PC-9 (cell line): ENCODE results near the gene RNF220. TPM values are rescaled to one million over a fixed set of nuclear protein-coding genes. Genes with fewer than 3 reads are reported as not detected.

Experiments used
- BruUV-seq: library from RNA; stranded (reverse); fragments of 400-500 nt; replicated peaks from 2 replicates; lab custom pipeline; 2021; lab: Mats Ljungman, UMichigan
- CTCF ChIA-PET: fragments of 300-600 bp; sonication (Branson Sonifier 250); formaldehyde crosslinking; loops from one replicate; lab custom pipeline; 2022; ENCODE audit warnings: antibody characterized with exemption; lab: Charles Lee
- POLR2A ChIA-PET: fragments of 300-600 bp; sonication (Branson Sonifier 250); formaldehyde crosslinking; loops from one replicate; lab custom pipeline; 2022; ENCODE audit warnings: antibody characterized with exemption; ENCODE audit not compliant: unreplicated experiment; lab: Charles Lee
- DNase-seq, 2 experiments: peaks; one replicate each; pipeline versions ENCODE4 v3.0.0 to v3.0.0-alpha.2; 2015 to 2022; ENCODE audit warnings: mixed read lengths in 1 of 2
- H2AFZ ChIP-seq: fragments of 200-600 bp; sonication (generic); 2 replicates; pipeline ENCODE4 v1.8.1; 2017; ENCODE audit warnings: antibody characterized with exemption
- H3F3A ChIP-seq: fragments of 200-600 bp; sonication (generic); 2 replicates; pipeline ENCODE4 v1.8.1; 2017; ENCODE audit warnings: antibody characterized with exemption, mild to moderate bottlenecking, low read depth; ENCODE audit not compliant: insufficient read depth
- H3K27ac ChIP-seq: fragments of 200-600 bp; sonication (generic); 2 replicates; pipeline ENCODE4 v1.6.1; 2016; ENCODE audit warnings: mixed run types
- H3K27me3 ChIP-seq: fragments of 200-600 bp; sonication (generic); 2 replicates; pipeline ENCODE4 v1.6.1; 2016; ENCODE audit warnings: low read depth, mixed run types; ENCODE audit not compliant: insufficient read depth
- H3K36me3 ChIP-seq: fragments of 200-600 bp; sonication (generic); 2 replicates; pipeline ENCODE4 v1.6.1; 2016; ENCODE audit warnings: low read depth, mixed run types
- H3K4me1 ChIP-seq: fragments of 200-600 bp; sonication (generic); replicated peaks from 2 replicates; pipeline ENCODE4 v1.6.1; 2016; ENCODE audit warnings: mixed run types; ENCODE audit not compliant: insufficient read depth
- H3K4me2 ChIP-seq: fragments of 200-600 bp; sonication (generic); 2 replicates; pipeline ENCODE4 v1.6.1; 2017; ENCODE audit warnings: mixed run types
- H3K4me3 ChIP-seq: fragments of 200-600 bp; sonication (generic); 2 replicates; pipeline ENCODE4 v1.6.1; 2016; ENCODE audit warnings: mixed run types
- H3K79me2 ChIP-seq: fragments of 200-600 bp; sonication (generic); 2 replicates; pipeline ENCODE4 v1.6.1; 2017; ENCODE audit warnings: low read depth, mixed run types
- H3K9me2 ChIP-seq: fragments of 200-600 bp; sonication (generic); 2 replicates; pipeline ENCODE4 v1.8.1; 2017; ENCODE audit warnings: mild to moderate bottlenecking; ENCODE audit not compliant: insufficient read depth
- H3K9me3 ChIP-seq: fragments of 200-600 bp; sonication (generic); 2 replicates; pipeline ENCODE4 v1.8.1; 2016; ENCODE audit warnings: low read depth; ENCODE audit not compliant: insufficient read depth
- H4K20me1 ChIP-seq: fragments of 200-600 bp; sonication (generic); 2 replicates; pipeline ENCODE4 v1.8.1; 2017; ENCODE audit not compliant: insufficient read depth
- CTCF ChIP-seq: fragments of 200-600 bp; sonication (generic); conservative IDR thresholded peaks from 2 replicates; pipeline ENCODE4 v1.6.1; 2017; ENCODE audit warnings: mixed run types, antibody characterized with exemption, mild to moderate bottlenecking, moderate library complexity
- EZH2 ChIP-seq: fragments of 200-600 bp; sonication (generic); IDR thresholded peaks from 2 replicates; pipeline ENCODE4 v1.8.0; 2017; ENCODE audit warnings: antibody characterized with exemption, low read depth
- intact Hi-C: fragments of 100-400 bp; cut with micrococcal nuclease; formaldehyde crosslinking; loops from one replicate; pipeline ENCODE4 v1.10.0; 2022; ENCODE audit not compliant: unreplicated experiment
- total RNA-seq: library from RNA; stranded (reverse); gene quantifications from 2 replicates; pipeline ENCODE4 v1.2.3, GENCODE V29; 2021

Gene RNF220
- total RNA-seq, 1 experiment from 2014 or later, result 82.9 TPM

GRCh38 chr1:44631647-44632539 lies 226.8 kb downstream of the RNF220 start:
- peak overlapping the region; percentile 81 for H3K4me2 ChIP-seq
- ChIA-PET CTCF (no interaction called here), POLR2A (interaction anchor here (0.5 to 0.7 kb wide), 6 partner anchors 42 to 860 kb away, joined by 3 to 9 read pairs (median 5); partner anchors contain the start of gene TMEM53)
- peak overlapping the region; percentile 95 for H2AFZ ChIP-seq
- H3K36me3 ChIP-seq, result 0 out of 2 replicates have a peak, but pooled peaks cover 17% of the 10 kb centered on the region
- no peaks in the 10 kb centered on the region for H3K27me3 ChIP-seq
- H4K20me1 ChIP-seq, result no peaks in the 10 kb centered on the region
- peaks cover 17% of the 10 kb centered on the region; the same call in 1 of the 2 replicates for H3K79me2 ChIP-seq
- peaks cover 44% of the 10 kb centered on the region for H3K4me1 ChIP-seq
- no peaks in the 10 kb centered on the region for H3K9me2 ChIP-seq
- peak overlapping the region; percentile 74 for H3K4me3 ChIP-seq
- no TSS peak for BruUV-seq
- H3K27ac ChIP-seq, result peak overlapping the region; percentile 97
- no peaks in the 10 kb centered on the region for H3K9me3 ChIP-seq
- TF ChIP-seq EZH2, result no peak
- TF ChIP-seq CTCF, result no peak
- H3F3A ChIP-seq, result peaks cover 31% of the 10 kb centered on the region; the same call in 1 of the 2 replicates
- intact Hi-C loops, result loop anchor here (2.0 kb wide), 1 partner anchor 43 kb away; the partner anchor contains the start of genes ARMH1 and TMEM53
- DNase-seq, result peak; percentile 76 to 90

GRCh38 chr1:44632598-44632997 lies 227.5 kb downstream of the RNF220 start:
- BruUV-seq, result TSS peak; percentile 60
- H3K27me3 ChIP-seq, result no peaks in the 10 kb centered on the region
- intact Hi-C loops, result loop anchor here (2.0 kb wide), 1 partner anchor 42 kb away; the partner anchor contains the start of genes ARMH1 and TMEM53
- H3K9me3 ChIP-seq, result no peaks in the 10 kb centered on the region
- peak overlapping the region; percentile 74 for H3K4me3 ChIP-seq
- H3K36me3 ChIP-seq, result 0 out of 2 replicates have a peak, but pooled peaks cover 24% of the 10 kb centered on the region
- CTCF ChIA-PET, result no interaction called here
- peak overlapping the region; percentile 69; the same call in 1 of the 2 replicates for H2AFZ ChIP-seq
- peak overlapping the region; percentile 97 for H3K27ac ChIP-seq
- peaks cover 17% of the 10 kb centered on the region; the same call in 1 of the 2 replicates for H3K79me2 ChIP-seq
- TF ChIP-seq CTCF, result no peak
- TF ChIP-seq EZH2, result no peak
- peak overlapping the region; percentile 81 for H3K4me2 ChIP-seq
- H3F3A ChIP-seq, result peaks cover 31% of the 10 kb centered on the region; the same call in 1 of the 2 replicates
- no peaks in the 10 kb centered on the region for H3K9me2 ChIP-seq
- no peaks in the 10 kb centered on the region for H4K20me1 ChIP-seq
- POLR2A ChIA-PET, result interaction anchor here (0.6 to 0.7 kb wide), 2 partner anchors 41 to 671 kb away, joined by 6 to 17 read pairs; no protein-coding TSS in a partner anchor
- peaks cover 44% of the 10 kb centered on the region for H3K4me1 ChIP-seq
- DNase-seq, result no peak

- Histone ChIP-seq H3K4me2 (no peak overlapping the region), H3K27ac (no peak overlapping the region), H3K4me3 (no peak overlapping the region), H3K36me3 (0 out of 2 replicates have a peak, but pooled peaks cover 25% of the 10 kb centered on the region), H3K79me2 (peaks cover 17% of the 10 kb centered on the region; the same call in 1 of the 2 replicates), H3K4me1 (peaks cover 28% of the 10 kb centered on the region), H3K9me3 (no peaks in the 10 kb centered on the region), H2AFZ (no peak overlapping the region), H3K27me3 (no peaks in the 10 kb centered on the region), H3F3A (peaks cover 17% of the 10 kb centered on the region; the same call in 1 of the 2 replicates), H3K9me2 (no peaks in the 10 kb centered on the region), H4K20me1 (no peaks in the 10 kb centered on the region; the same call in 1 of the 2 replicates)
- TF ChIP-seq EZH2 (no peak), CTCF (no peak)
- ChIA-PET POLR2A (no interaction called here), CTCF (no interaction called here)
- DNase-seq, result no peak
- no TSS peak for BruUV-seq
- intact Hi-C loops, result no loop called here
These were observed 229.6 kb downstream of the RNF220 start for GRCh38 chr1:44634606-44635189.
